GM19468 (cell line): Measurements from ENCODE around the gene NFXL1.

Source experiments
- ATAC-seq: cut with Tn5 transposase; IDR thresholded peaks from one replicate; pipeline ENCODE4 v1.9.1; 2021; ENCODE audit warnings: mild to moderate bottlenecking, moderate library complexity, moderate number of reproducible peaks; ENCODE audit not compliant: unreplicated experiment; ENCODE audit errors: extremely low read depth

Gene NFXL1

DNA sequence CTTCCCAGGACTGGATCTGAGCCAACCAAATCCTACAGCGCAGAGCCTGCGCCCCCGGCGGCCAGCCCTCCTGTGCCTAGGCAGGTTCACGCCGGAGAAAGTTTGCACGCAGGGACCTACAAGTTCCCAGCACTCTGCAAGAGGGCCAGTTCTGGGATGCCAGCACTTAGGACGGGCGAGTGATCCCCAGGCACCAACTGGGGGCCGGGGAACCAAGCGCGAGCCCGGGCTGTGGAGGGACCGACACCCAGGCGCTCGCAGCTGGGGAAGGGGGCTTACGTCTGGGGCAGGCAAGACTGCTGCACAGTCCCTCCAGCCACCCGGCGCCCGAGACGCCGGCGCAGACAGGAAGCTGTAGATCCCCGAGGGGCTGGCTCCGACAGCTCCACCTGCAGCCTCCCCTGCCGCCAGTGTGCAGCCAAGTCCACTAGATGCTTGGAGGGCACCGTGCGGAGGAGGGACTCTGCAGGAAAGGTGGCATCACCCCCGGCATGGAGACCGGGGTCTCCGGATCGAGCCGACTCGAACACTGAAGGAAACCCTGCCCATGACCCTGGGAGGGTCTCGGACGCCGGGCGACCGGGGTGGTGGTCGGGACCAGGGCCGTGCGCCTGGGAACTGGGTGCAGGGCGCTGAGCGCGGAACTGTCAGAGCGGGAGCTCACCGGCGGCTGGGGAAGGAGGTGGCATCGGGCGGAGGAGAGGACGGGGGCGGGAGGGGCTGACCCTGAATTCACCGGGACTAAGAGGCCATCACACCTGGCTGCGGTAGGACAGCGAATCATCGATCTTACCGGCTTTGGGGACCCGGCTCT is 77.1 kb downstream of the NFXL1 start:
- ATAC-seq: peak; percentile 44

- peak; percentile 47 for ATAC-seq
Observed at GRCh38 chr4:47836641-47837093, 77.7 kb downstream of the NFXL1 start.

GRCh38 chr4:47835494-47835893 is 78.9 kb downstream of the NFXL1 start:
- ATAC-seq: no peak

DNA sequence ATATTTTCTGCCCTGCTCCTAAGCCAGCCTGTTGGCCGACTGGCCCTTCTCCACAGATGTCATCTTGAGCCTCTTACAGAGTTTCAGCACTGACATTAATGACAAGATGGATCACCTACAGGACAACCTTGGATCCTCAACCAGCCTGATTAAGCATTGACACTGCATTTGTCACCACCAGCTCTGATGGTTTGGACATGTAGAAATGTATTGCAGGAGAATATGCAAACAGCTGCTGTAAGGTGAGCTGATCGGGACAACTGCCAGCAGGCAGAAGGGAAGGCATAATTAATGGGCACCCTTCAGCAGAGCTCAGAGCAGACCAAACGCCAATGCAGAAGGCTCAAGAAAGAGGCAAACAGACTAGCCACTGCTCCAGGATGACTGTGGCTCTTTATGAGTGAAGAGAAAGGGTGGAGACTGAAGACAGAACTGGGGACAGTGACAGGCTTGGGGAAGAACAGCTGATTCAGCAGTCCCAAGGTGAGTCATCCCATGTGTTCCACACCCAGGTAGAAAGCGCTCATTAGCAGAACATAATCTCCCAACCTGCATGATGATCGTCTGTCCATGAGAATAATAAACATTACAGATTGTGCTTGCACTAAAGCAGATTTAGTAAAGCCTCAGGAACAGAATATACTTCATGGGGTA is 83.2 kb downstream of the NFXL1 start:
- ATAC-seq: no peak

DNA sequence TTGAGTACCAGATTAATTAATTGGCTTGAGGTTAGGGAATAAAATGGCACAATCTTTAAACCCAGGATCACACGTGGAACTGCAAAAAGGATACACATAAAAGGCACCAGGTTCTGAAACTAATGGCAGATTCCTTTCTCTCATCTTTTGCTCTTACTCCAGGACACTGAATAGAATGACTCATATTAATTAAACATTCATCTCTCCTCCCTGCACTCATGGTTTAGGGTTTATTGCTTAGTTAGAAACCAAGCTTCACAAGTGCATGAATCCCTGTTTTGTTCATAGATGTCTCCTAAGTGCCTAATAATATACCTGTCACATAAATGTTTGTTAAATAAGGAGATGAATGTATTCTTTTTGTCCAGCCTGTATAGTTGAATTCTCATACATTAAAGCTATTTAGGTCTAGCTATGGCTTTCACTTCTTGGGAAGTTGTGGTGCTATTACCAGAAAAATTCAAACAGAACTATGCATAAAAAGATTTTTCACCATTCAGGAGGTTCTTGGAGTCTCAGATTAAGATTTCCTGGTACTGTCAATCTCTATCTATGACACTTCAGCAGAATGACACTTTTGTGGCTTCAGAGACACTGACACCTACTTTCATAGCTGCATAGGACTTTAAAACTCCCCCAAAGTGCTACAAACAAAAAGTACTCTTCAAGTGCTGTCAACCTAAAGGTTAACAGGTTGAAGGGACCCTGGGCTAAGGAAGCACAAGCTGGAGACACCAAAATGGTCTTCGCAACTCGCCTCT is 83.9 kb downstream of the NFXL1 start:
- no peak for ATAC-seq

- no peak for ATAC-seq
Observed at GRCh38 chr4:47829438-47829837, 84.9 kb downstream of the NFXL1 start.

DNA sequence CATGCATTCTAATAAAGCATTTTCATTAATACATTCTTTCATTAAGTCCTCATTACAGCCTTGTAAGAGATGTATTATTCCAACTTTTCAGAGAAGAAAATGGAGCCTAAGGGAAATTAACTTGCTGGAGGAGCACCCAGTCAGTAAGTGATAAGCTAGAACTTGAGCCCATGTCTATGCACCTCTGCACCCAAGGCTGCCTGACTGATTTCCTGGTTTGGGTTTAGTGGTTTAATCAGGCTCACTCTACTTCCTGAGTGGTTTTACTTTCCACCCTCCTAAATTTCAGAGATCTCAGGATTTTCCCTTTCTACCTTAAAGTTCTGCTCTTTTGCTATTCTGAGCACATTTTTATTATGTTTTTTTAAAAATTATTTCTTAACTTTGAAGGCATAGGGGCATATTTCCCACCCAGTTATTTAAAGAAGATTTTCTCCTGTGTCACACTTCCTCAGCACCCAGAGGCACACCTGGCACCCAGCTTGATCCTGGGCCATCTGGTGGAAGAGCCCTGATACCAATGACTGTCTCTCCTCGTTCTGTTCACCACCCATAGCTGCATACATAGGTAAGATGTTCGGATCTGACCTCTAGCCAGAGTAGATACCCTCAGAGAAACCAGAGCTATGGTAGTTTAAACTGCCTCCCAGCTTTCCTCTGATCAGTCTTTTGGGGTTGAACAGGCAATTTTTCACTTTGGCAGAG is 86.9 kb downstream of the NFXL1 start:
- ATAC-seq: no peak

DNA sequence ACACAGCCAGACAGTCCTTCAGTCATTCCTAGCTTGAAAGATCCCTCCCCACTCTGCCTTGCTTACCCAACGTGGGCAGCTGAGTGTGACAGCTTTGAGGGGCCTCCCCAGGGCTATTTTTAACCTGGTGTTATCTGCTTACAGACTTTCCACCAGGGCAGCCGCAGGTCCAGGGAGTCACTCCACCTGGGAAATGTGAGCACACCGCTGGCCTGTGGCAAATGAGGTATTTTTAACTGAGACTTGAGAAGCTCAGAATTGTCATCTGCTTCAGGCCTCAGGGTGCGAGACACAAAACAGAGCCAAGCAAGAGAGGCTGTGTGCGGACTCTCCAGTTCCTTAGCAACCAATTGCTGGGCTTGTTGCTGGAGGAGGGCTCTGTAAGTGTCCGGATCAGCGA is 89.5 kb downstream of the NFXL1 start:
- no peak for ATAC-seq

- ATAC-seq: no peak
Observed at GRCh38 chr4:47819178-47819577, 95.2 kb downstream of the NFXL1 start.

- no peak for ATAC-seq
Observed at GRCh38 chr4:47817275-47817674, 97.1 kb downstream of the NFXL1 start.

DNA sequence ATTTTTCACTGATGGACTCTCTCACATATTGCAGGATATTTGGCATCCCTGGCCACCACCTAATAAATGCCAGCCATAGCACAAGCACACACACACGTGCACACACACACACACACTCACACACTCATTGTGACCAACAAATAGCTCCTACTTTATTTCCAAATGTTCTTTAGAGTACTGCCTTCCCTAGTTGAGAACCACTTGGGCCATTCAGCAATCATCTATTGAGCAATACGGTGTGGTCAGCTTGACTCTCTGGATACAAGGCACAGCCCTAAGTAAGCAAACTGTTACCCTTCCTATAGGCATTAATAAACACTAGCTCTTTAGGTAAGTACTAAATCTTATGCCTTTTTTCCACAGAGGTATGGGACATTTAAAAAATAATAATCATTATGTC is 97.6 kb downstream of the NFXL1 start:
- no peak for ATAC-seq

DNA sequence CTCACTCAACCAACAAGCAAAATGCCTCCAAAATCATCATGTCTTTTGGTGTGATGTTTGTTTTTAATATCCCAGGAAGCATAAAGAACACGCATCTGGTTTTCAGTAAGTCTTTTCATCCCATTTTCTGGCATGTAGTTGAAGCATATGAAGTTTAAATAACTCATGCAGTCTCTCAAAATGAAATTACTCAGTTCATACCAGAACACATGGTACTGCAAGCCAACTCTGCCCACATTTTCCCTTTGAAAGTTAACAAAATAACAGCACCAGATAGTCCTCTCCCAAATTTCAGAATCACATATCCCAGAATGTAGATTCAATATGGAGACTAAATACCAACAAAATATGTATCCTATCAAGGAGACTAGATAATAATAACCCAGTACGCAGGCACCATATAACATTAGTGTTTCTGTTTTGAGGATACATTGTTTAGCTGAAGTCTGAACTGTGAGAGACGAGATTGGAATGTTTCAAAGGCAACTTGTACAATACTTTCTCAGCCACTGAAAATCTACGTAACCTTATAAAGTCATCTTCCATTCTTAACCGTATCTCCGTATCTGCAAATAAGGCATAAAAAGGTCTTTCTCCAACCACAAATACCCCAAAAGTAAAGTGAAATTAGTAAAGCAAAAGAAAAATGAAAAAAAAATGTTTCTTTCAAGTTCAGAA is 99.6 kb downstream of the NFXL1 start:
- ATAC-seq: no peak

GRCh38 chr4:47809654-47810203 is 104.7 kb downstream of the NFXL1 start:
- ATAC-seq: no peak

DNA sequence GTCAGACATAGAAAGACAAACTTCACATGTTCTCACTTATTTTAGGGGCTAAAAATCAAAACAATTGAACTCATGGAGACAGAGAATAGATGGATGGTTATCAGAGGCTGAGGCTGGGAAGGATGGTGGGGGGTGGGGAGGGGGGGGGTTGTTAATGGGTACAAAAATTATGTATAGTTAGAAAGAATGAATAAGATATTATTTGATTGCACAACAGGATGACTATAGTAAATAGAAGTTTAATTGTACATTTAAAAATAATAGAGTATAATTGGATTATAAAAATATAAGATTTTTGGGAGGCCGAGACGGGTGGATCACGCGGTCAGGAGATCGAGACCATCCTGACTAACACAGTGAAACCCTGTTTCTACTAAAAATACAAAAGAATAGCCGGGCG is 109.8 kb downstream of the NFXL1 start:
- ATAC-seq: no peak

GRCh38 chr4:47801481-47802002 is 112.8 kb downstream of the NFXL1 start:
- no peak for ATAC-seq

- ATAC-seq: no peak
Observed at GRCh38 chr4:47798165-47798564, 116.2 kb downstream of the NFXL1 start.
